Measurements from ENCODE around the gene GALNT2.

DNA sequence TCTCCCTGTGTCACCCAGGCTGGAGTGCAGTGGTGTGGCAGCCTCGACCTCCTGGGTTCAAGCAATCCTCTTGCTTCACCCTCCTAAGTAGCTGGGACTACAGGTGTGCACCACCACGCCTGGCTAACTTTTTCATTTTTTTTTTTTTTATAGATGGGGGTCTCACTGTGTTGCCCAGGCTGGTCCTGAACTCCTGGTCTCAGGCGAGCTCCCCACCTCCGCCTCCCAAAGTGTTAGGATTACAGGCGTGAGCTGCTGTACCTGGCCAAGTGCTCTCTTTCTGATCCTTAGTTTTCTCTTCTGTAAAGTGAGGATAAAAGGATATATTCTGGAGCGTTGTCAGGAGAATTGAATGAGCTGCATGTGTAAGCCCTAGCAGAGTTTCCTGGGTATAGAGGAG is 68.7 kb downstream of the GALNT2 start:
- no peak for TF ChIP-seq HDAC2 (CRISPR knock-in tag; IDR thresholded peaks at IDR 0.05)
- TF ChIP-seq ZNF138 (CRISPR knock-in tag; IDR thresholded peaks at IDR 0.05; ENCODE audit: low read depth) = no peak
- TF ChIP-seq, protein P1, sequence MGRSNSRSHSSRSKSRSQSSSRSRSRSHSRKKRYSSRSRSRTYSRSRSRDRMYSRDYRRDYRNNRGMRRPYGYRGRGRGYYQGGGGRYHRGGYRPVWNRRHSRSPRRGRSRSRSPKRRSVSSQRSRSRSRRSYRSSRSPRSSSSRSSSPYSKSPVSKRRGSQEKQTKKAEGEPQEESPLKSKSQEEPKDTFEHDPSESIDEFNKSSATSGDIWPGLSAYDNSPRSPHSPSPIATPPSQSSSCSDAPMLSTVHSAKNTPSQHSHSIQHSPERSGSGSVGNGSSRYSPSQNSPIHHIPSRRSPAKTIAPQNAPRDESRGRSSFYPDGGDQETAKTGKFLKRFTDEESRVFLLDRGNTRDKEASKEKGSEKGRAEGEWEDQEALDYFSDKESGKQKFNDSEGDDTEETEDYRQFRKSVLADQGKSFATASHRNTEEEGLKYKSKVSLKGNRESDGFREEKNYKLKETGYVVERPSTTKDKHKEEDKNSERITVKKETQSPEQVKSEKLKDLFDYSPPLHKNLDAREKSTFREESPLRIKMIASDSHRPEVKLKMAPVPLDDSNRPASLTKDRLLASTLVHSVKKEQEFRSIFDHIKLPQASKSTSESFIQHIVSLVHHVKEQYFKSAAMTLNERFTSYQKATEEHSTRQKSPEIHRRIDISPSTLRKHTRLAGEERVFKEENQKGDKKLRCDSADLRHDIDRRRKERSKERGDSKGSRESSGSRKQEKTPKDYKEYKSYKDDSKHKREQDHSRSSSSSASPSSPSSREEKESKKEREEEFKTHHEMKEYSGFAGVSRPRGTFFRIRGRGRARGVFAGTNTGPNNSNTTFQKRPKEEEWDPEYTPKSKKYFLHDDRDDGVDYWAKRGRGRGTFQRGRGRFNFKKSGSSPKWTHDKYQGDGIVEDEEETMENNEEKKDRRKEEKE (IDR thresholded peaks at IDR 0.05) = no peak
- TF ChIP-seq PCBP2 (optimal IDR thresholded peaks at IDR 0.05; ENCODE audit: low read depth, low read length, poor library complexity, severe bottlenecking) = no peak
- TF ChIP-seq SP1 (IDR thresholded peaks at IDR 0.05) = no peak
- no peak for TF ChIP-seq SP1 (CRISPR knock-in tag; IDR thresholded peaks at IDR 0.05)
- TF ChIP-seq MED13 (CRISPR knock-in tag; IDR thresholded peaks at IDR 0.05) = no peak
- TF ChIP-seq EZH2 (conservative IDR thresholded peaks at IDR 0.05; ENCODE audit: low read depth, low read length) = no peak
- TF ChIP-seq NBN (conservative IDR thresholded peaks at IDR 0.05) = no peak

All from HepG2 (cell line).